H7 (cell line): Measurements from ENCODE around the gene SPATA18. TPM values are rescaled to one million over a fixed set of nuclear protein-coding genes. Genes with fewer than 3 reads are reported as not detected.

ENCODE experiments used
- DNase-seq: peaks from one replicate; pipeline ENCODE4 v3.0.0; 2012
- H3K27me3 ChIP-seq: 2 replicates; pipeline ENCODE4 v1.6.0; 2011; ENCODE audit warnings: mild to moderate bottlenecking, low read length; ENCODE audit not compliant: control insufficient read depth, insufficient read depth
- H3K36me3 ChIP-seq: replicated peaks from 2 replicates; pipeline ENCODE4 v1.5.1; 2011; ENCODE audit warnings: low read length; ENCODE audit not compliant: control insufficient read depth, insufficient read depth
- H3K4me3 ChIP-seq: 2 replicates; pipeline ENCODE4 v1.5.1; 2011; ENCODE audit warnings: low read depth, mild to moderate bottlenecking, control low read depth, low read length, moderate library complexity; ENCODE audit not compliant: insufficient read depth
- total RNA-seq: library from RNA; depleted of rRNA; stranded (reverse); fragments of >200 nt; shearing (Covaris generic); gene quantifications from 2 replicates; pipeline ENCODE4 v1.2.3, GENCODE V29; 2014

Gene SPATA18
- total RNA-seq, 1 experiment from 2014 or later, result 0.10 TPM

GRCh38 chr4:52035190-52035589 is 15.9 kb upstream of the SPATA18 start:
- DNase-seq, result no peak
- H3K36me3 ChIP-seq, result peaks cover 2% of the 10 kb centered on the region
- H3K4me3 ChIP-seq, result no peak overlapping the region
- H3K27me3 ChIP-seq, result peaks cover 5% of the 10 kb centered on the region

- no peak for DNase-seq
Measured at GRCh38 chr4:52036886-52037530, 14.1 kb upstream of the SPATA18 start.

GRCh38 chr4:52037689-52038102 is 13.4 kb upstream of the SPATA18 start:
- peaks cover 5% of the 10 kb centered on the region for H3K27me3 ChIP-seq
- H3K4me3 ChIP-seq, result peak overlapping the region; percentile 59
- H3K36me3 ChIP-seq, result peaks cover 2% of the 10 kb centered on the region; the same call in 1 of the 2 replicates
- peak; percentile 87 for DNase-seq

More at GRCh38 chr4:52036886-52037530, 14.1 kb upstream of the SPATA18 start:
- Histone ChIP-seq H3K36me3 (peaks cover 2% of the 10 kb centered on the region; the same call in 1 of the 2 replicates), H3K4me3 (peak overlapping the region; percentile 59; the same call in 1 of the 2 replicates), H3K27me3 (peaks cover 5% of the 10 kb centered on the region)

GRCh38 chr4:52038103-52038912 is 12.8 kb upstream of the SPATA18 start, which contains the start of gene SGCB:
Gene SGCB (minus strand): TSS chr4:52038299. CDS start chr4:52038259, 40 bp downstream.
- H3K36me3 ChIP-seq, result peaks cover 1% of the 10 kb centered on the region; the same call in 1 of the 2 replicates
- H3K27me3 ChIP-seq, result peaks cover 5% of the 10 kb centered on the region
- peak within 1 kb of the TSS; percentile 59 for H3K4me3 ChIP-seq
- DNase-seq, result peak; percentile 92

- peaks cover 2% of the 10 kb centered on the region for H3K27me3 ChIP-seq
- no peaks in the 10 kb centered on the region for H3K36me3 ChIP-seq
- no peak overlapping the region for H3K4me3 ChIP-seq
- no peak for DNase-seq
Measured at GRCh38 chr4:52045028-52045427, 6.1 kb upstream of the SPATA18 start.

GRCh38 chr4:52049266-52049665 is 1.8 kb upstream of the SPATA18 start:
- H3K27me3 ChIP-seq, result peaks cover 12% of the 10 kb centered on the region
- H3K4me3 ChIP-seq, result no peak overlapping the region
- no peaks in the 10 kb centered on the region for H3K36me3 ChIP-seq
- DNase-seq, result no peak

GRCh38 chr4:52051615-52052474 is 741 bp downstream of the SPATA18 start:
- peak; percentile 87 for DNase-seq
- Histone ChIP-seq H3K36me3 (no peaks in the 10 kb centered on the region), H3K27me3 (peaks cover 12% of the 10 kb centered on the region), H3K4me3 (peak overlapping the region; percentile 40)

GRCh38 chr4:52052475-52052780 is 1.3 kb downstream of the SPATA18 start:
- Histone ChIP-seq H3K36me3 (no peaks in the 10 kb centered on the region), H3K27me3 (peaks cover 12% of the 10 kb centered on the region), H3K4me3 (peak overlapping the region; percentile 40; the same call in 1 of the 2 replicates)
- DNase-seq, result peak; percentile 29

GRCh38 chr4:52054254-52054653 is 3.1 kb downstream of the SPATA18 start:
- H3K36me3 ChIP-seq, result no peaks in the 10 kb centered on the region
- DNase-seq, result no peak
- H3K27me3 ChIP-seq, result peaks cover 12% of the 10 kb centered on the region
- no peak overlapping the region for H3K4me3 ChIP-seq

- no peaks in the 10 kb centered on the region for H3K27me3 ChIP-seq
- no peak for DNase-seq
- H3K4me3 ChIP-seq, result no peak overlapping the region
- H3K36me3 ChIP-seq, result no peaks in the 10 kb centered on the region
Measured at GRCh38 chr4:52057196-52057595, 6.1 kb downstream of the SPATA18 start.

- no peaks in the 10 kb centered on the region for H3K27me3 ChIP-seq
- no peak for DNase-seq
- no peak overlapping the region for H3K4me3 ChIP-seq
- H3K36me3 ChIP-seq, result no peaks in the 10 kb centered on the region
Measured at GRCh38 chr4:52058275-52058674, 7.2 kb downstream of the SPATA18 start.

- DNase-seq, result no peak
- Histone ChIP-seq H3K36me3 (no peaks in the 10 kb centered on the region), H3K4me3 (no peak overlapping the region), H3K27me3 (no peaks in the 10 kb centered on the region)
Measured at GRCh38 chr4:52059372-52059771, 8.3 kb downstream of the SPATA18 start.

GRCh38 chr4:52069571-52069970 is 18.5 kb downstream of the SPATA18 start:
- Histone ChIP-seq H3K4me3 (no peak overlapping the region), H3K36me3 (no peaks in the 10 kb centered on the region), H3K27me3 (no peaks in the 10 kb centered on the region)
- DNase-seq, result no peak

- Histone ChIP-seq H3K4me3 (no peak overlapping the region), H3K36me3 (no peaks in the 10 kb centered on the region), H3K27me3 (peaks cover 9% of the 10 kb centered on the region)
- no peak for DNase-seq
Measured at GRCh38 chr4:52071791-52072546, 20.9 kb downstream of the SPATA18 start.
